HL-60 (cell line): ENCODE results near the gene ARHGAP18.

Experiments
- GABPA ChIP-seq: IDR thresholded peaks from 2 replicates; pipeline ENCODE4 v1.6.1; 2012; ENCODE audit warnings: low read depth
- POLR2AphosphoS5 ChIP-seq: IDR thresholded peaks from 2 replicates; pipeline ENCODE4 v1.6.1; 2012; ENCODE audit warnings: low read depth
- TF ChIP-seq, protein P1 (sequence below): IDR thresholded peaks from one replicate; pipeline ENCODE4 v1.5.1; 2011; ENCODE audit warnings: low read length, control low read depth, inconsistent platforms; ENCODE audit not compliant: insufficient read depth
- TF ChIP-seq, protein P2 (sequence below): IDR thresholded peaks from 2 replicates; pipeline ENCODE4 v1.6.1; 2012; ENCODE audit warnings: low read depth; ENCODE audit not compliant: insufficient replicate concordance

DNA sequence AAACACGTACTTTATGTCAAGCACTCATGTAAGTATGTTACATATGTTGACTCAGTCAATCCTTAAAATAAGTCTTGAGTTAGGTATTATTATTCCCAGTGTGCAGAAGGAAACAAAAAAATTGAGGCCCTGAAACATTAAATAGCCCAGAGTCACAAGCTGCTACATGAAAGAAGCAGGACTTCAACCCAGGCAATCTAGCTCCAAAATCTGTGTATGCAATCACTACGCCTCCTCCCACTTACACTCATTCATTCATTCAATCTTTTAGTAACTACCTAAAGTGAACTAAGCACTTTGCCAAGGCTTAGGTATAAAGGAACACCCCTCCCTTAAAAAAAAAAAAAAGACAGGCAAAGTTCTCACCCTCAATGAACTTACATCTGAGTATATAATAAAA lies 9.3 kb downstream of the ARHGAP18 start:
- TF ChIP-seq, protein P1, sequence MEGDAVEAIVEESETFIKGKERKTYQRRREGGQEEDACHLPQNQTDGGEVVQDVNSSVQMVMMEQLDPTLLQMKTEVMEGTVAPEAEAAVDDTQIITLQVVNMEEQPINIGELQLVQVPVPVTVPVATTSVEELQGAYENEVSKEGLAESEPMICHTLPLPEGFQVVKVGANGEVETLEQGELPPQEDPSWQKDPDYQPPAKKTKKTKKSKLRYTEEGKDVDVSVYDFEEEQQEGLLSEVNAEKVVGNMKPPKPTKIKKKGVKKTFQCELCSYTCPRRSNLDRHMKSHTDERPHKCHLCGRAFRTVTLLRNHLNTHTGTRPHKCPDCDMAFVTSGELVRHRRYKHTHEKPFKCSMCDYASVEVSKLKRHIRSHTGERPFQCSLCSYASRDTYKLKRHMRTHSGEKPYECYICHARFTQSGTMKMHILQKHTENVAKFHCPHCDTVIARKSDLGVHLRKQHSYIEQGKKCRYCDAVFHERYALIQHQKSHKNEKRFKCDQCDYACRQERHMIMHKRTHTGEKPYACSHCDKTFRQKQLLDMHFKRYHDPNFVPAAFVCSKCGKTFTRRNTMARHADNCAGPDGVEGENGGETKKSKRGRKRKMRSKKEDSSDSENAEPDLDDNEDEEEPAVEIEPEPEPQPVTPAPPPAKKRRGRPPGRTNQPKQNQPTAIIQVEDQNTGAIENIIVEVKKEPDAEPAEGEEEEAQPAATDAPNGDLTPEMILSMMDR, result no peak
- TF ChIP-seq POLR2AphosphoS5, result no peak
- TF ChIP-seq, protein P2, sequence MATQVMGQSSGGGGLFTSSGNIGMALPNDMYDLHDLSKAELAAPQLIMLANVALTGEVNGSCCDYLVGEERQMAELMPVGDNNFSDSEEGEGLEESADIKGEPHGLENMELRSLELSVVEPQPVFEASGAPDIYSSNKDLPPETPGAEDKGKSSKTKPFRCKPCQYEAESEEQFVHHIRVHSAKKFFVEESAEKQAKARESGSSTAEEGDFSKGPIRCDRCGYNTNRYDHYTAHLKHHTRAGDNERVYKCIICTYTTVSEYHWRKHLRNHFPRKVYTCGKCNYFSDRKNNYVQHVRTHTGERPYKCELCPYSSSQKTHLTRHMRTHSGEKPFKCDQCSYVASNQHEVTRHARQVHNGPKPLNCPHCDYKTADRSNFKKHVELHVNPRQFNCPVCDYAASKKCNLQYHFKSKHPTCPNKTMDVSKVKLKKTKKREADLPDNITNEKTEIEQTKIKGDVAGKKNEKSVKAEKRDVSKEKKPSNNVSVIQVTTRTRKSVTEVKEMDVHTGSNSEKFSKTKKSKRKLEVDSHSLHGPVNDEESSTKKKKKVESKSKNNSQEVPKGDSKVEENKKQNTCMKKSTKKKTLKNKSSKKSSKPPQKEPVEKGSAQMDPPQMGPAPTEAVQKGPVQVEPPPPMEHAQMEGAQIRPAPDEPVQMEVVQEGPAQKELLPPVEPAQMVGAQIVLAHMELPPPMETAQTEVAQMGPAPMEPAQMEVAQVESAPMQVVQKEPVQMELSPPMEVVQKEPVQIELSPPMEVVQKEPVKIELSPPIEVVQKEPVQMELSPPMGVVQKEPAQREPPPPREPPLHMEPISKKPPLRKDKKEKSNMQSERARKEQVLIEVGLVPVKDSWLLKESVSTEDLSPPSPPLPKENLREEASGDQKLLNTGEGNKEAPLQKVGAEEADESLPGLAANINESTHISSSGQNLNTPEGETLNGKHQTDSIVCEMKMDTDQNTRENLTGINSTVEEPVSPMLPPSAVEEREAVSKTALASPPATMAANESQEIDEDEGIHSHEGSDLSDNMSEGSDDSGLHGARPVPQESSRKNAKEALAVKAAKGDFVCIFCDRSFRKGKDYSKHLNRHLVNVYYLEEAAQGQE, result no peak
- no peak for TF ChIP-seq GABPA
